Stimulated activated CD8-positive, alpha-beta memory T cell treated with anti-CD3 and anti-CD28 coated beads, Interleukin-12 subunit alpha, Interleukin-12 subunit beta, amount 100 ng/mL, for 1 hour (primary cell): ENCODE data around the gene TBCB.
"Not testable (repeated sequence)": the region's sequence is repeated elsewhere in the genome, so short reads cannot be mapped to it uniquely, and the experiment has no call there.

Experiments used
- DNase-seq: peaks from one replicate; pipeline ENCODE4 v3.0.0-alpha.2; 2020; ENCODE audit warnings: low read depth

The TBCB gene

DNA sequence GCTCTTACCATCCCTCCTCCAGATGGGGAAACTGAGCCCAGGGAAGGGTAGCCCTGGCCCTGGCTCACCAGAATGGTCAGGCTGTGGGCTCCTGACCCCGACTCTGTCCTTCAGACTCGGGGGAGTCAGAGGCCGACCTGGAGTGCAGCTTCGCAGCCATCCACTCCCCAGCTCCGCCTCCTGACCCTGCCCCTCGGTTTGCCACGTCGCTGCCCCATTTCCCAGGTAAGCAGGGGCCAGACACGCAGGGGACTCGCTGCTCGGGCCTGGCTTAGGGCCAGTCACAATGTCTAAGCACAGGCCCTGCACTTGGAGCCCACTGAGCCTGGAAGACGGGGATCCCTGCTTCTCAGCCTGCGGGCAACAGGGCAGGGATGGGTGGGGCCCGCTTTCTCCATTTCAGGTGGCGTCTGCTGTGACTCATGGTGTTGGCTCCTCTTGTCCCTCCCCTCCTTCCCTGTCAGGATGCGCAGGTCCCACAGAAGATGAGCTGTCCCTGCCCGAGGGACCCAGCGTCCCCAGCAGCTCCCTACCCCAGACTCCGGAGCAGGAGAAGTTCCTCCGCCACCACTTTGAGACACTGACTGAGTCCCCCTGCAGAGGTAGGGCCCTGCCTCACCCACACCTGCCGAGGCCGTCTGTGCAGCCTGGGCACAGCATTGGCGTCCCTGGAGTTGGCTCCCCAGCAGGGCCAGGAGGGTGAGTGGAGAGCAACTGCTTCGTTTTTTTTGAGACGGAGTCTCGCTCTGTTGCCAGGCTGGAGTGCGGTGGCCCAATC lies 13.5 kb upstream of the TBCB start:
- no peak for DNase-seq

GRCh38 chr19:36103040-36103626 lies 12.1 kb upstream of the TBCB start:
- no peak for DNase-seq

- DNase-seq: no peak
Measured at GRCh38 chr19:36103842-36104552, 11.3 kb upstream of the TBCB start.

- no peak for DNase-seq
Measured at GRCh38 chr19:36106441-36106840, 8.8 kb upstream of the TBCB start.

- no peak for DNase-seq
Measured at GRCh38 chr19:36106991-36107390, 8.3 kb upstream of the TBCB start.

DNA sequence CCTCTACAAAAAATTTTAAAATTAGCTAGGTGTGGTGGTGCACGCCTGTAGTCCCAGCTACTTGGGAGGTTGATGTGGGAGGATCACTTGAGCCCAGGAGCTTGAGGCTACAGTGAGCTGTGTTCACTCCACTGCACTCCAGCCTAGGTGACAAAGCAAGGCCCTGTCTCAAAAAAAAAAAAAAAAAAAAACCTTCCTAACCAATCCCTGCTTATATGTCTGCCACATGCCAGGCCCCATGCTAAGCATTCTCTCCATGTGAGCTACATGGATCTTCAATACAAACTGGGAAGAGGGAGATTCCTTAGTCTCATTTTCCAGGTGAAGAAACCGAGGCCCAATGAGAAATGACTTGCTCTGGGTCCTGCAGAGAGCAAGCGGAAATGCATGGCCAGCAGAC lies 6.6 kb upstream of the TBCB start:
- no peak for DNase-seq

DNA sequence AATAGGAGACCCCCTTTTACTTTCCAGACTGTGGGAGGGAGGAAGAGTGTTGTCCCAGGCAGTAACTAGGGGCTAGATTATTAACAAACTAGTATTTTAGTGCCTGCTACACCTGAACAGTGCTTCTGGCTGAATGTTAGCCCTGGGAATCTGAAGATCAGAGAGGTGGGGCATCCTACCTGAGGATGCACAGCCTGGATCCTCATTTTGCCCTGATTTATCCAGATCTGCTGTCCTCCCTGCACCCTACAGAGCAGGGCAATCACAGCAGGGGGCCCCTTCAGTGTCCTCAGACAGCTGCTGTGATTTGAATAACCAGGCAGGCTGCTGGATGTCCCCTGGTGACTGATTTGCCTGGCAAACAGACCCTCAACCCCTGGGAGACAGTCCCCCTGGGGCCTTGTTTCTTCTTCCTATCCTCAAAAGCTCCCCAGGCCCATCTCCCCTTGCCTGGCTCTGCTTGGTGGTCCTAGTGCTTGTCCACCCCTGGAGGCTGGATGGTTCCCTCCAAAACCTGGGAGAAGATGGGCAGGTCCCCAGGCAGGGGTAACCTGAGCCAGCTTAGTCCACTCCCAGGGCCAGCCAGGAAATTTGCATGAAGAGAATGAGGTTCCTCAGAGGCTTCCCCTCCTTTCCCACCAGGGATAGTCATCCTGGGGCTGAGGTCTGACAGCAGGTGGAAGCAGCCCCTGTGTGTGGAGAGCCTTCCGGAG lies 4.6 kb upstream of the TBCB start, which contains the start of gene OVOL3:
TSS of gene OVOL3 (plus strand) at position 657 of the 713 bp plus-strand sequence. CDS start 60 bp downstream, outside the sequence.
- no peak for DNase-seq

DNA sequence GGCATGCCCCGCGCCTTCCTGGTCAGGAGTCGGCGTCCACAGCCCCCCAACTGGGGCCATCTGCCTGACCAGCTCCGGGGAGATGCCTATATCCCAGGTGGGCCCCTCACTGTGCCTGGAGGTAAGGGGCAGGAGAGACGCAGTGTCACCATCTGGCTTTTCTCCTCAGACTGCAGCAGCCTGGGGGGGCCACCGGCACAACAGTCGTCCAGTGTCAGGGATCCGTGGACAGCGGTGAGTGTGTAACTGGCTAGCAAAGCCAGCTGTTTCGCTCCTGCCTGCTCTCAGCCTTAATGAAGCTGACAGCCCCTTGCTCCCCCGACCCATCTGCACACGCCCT lies 4.1 kb upstream of the TBCB start:
- DNase-seq: no peak

DNA sequence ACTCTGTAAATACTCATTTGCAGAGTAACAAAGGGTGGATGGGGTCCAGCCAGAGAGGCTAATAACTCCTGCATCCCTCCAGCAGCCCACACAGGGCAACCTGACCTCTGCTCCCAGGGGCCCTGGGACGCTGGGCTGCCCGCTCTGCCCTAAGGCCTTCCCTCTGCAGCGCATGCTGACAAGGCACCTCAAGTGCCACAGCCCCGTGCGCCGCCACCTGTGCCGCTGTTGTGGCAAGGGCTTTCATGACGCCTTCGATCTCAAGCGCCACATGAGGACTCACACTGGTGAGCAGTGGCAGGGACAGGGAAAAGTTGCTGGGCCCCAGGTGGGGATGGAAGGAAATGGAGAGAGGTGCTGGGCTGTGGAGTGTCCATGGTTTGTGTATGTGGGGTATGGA lies 2.6 kb upstream of the TBCB start:
- no peak for DNase-seq

DNA sequence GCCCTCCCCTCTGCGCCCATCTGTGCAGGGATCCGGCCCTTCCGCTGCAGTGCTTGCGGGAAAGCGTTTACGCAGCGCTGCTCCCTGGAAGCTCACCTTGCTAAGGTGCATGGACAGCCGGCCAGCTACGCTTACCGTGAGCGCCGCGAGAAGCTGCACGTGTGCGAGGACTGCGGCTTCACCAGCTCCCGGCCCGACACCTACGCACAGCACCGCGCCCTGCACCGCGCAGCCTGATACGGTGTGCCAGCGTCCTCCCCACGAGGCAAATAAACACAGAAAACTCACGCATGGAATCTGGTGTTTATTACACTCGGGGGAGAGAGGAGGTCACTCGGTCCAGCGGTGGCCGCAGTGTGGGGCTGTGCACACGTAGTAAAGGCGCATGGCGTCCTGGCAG lies 1.8 kb upstream of the TBCB start:
- DNase-seq: no peak

- no peak for DNase-seq
Measured at GRCh38 chr19:36113894-36114720, 1.2 kb upstream of the TBCB start.

DNA sequence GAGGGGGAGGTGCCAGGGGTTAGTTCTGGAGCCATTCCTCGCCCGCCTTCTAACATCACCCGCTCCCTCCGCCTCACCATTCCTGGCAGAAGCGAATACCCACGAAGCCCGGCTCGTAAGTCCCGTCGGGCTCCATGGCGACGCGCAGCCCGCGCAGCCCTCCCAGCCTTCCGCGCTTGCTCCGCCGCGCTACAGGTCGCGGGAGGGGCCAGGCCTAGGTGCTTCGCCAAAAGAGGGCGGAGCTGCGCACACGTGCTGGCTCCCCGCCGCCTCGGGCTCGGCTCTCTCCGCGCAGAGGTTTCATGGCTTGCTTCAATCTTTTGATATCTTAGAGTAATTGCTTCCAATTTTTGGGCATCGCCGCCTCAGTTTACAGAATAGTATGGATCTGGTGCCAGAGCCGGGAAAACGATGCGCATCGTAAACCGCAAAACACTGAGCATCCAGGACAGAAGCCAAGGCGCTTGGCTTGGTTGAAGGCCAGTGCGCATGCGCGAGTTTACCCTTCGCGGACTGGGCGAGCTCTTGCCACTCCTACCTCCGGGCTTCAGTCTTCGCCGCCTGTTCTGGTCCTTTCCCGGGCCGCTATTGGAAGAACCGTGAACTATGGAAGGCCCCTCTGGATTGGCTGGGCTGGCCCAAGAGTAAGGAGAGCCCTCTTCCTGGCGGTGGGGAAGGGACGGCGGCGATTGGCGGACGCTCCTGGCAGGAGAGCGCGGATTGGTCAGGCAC lies 381 bp upstream of the TBCB start, which contains the start of gene POLR2I:
TSS of gene POLR2I (minus strand) at position 155 of the 732 bp plus-strand sequence. CDS start at position 136, 19 bp downstream.
- DNase-seq: peak; percentile 99

GRCh38 chr19:36116344-36116637 lies 1.0 kb downstream of the TBCB start:
- DNase-seq: no peak

GRCh38 chr19:36120092-36120983 lies 5.1 kb downstream of the TBCB start:
- DNase-seq: no peak

- DNase-seq: no peak
Measured at GRCh38 chr19:36120984-36121358, 5.7 kb downstream of the TBCB start.

GRCh38 chr19:36121486-36122124 lies 6.3 kb downstream of the TBCB start:
- no peak for DNase-seq

- no peak for DNase-seq
Measured at GRCh38 chr19:36125557-36125956, 10.3 kb downstream of the TBCB start.

DNA sequence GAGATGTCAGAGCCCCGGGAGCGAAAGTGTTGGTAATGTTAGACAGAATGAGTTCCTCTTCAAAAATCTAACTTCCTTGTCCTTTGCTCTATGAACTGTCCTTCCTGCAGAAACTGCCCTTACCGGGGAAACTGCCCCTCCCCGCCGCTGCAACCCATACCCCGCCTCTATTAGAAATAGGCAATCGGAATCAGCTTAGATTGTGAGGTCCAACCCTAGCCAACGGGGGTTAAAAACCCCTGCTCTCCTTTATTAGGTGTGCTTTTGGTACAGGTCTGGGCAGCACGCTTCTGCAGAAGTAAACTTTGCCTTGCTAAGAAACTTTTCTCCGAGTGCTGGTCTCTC lies 13.1 kb downstream of the TBCB start:
- no peak for DNase-seq

GRCh38 chr19:36131221-36131620 lies 16.0 kb downstream of the TBCB start:
- DNase-seq: not testable (repeated sequence)

DNA sequence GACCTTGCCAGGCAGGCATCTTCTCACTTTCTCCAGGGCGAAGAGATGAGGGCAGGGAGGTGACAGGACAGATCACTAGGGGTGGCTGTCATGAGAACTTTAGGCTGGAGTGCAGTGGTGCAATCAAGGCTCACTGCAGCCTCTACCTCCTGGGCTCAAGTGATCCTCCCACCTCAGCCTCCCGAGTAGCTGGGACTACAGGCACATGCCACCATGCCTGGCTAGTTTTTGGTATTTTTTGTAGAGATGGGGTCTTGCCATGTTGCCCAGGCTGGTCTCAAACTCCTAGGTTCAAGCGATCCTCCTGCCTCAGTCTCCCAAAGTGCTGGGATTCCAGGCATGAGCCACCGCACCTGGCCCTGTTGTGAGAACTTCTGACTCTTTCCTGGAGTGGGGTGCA lies 19.6 kb downstream of the TBCB start:
- not testable (repeated sequence) for DNase-seq
